Germinal center (tissue), 1 donor: Measurements from ENCODE around the gene CHADL.

Source experiments
- DNase-seq: peaks from one replicate; pipeline ENCODE4 v3.0.0; 2012; ENCODE audit warnings: mixed read lengths, low spot score

CHADL gene

DNA sequence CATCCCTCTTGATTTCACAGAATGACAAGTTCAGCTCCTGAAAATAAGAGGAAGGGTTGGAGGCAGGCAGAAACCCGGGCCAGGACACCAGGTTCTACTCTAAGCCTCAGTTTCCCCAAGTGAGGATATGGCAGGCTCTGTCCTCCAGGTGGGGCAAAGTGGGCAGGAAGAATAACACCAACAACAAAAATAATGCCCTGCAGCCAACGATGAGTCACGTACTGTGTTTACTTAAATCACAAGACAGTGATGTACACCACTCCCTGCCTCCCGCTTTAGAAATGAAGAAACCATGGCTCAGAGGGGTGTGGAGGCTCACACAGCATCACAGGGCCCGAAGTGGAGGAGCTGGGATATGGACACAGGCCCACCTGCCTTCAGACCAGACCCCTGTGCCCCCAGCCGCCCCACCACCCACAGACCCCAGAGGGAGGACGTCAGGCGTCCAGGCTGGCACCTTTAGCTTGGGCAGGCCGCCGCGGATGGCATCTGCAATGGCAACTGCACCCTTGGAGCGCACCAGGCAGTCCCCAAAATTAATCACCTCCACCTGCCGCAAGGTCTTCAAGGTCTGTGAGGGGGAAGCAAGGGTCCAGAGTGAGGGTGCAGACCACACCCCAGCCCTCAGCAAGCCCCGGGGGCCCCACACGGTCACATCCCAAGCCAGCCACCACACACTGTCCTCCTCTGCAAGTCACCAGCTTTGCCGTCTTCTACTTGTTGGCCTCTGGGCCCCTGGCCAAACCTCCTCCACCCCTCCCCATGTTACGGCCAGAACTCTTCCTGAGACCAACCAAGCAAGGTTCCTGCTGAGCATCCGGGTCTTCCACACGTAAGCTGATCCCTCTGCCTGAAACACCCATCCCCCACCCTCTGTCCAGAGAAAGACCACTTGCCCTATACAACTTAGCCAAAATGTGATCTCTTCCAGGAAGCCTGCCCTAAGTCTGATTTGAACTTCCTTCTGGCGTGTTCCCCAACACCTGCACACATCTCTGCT is 15.8 kb upstream of the CHADL start:
- DNase-seq: no peak

DNA sequence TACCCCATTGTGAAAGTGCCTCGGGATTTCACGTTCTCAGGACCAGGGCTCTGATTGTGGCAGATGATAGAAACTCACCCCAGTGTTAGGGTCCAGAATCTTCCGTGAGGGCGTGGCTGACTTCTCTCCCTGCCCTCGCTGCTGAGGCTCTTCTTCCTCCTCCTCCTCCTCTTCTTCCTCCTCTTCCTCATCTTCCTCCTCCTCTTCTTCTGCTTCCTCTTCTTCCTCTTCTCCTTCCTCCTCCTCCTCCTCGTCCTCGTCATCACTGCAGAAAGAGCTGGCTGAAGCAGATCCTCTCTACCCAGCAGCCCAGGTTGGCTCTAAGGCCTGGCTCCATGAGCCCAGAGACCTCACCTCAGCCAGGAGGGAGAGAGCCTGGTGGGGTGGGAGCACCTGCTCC is 13.5 kb upstream of the CHADL start:
- DNase-seq: no peak

DNA sequence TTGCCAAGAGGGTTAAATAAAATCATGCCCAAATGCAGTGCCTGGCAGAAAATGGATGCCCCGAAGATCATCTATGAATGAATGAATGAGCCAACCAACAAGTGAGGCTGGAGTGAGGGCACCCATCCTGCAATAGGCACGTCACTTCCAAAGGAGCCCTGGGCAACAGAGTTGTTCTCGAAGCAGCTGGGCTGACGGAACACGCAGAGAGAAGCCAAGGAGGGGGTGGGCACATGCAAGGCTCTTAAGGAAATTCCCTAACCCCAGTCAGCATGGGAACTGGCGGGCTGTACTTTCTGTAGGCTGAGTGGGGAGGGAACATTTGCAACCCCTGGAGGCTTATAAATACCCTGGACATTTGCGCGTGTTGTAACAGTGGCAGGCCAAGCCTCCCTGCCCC is 11.6 kb upstream of the CHADL start:
- no peak for DNase-seq

DNA sequence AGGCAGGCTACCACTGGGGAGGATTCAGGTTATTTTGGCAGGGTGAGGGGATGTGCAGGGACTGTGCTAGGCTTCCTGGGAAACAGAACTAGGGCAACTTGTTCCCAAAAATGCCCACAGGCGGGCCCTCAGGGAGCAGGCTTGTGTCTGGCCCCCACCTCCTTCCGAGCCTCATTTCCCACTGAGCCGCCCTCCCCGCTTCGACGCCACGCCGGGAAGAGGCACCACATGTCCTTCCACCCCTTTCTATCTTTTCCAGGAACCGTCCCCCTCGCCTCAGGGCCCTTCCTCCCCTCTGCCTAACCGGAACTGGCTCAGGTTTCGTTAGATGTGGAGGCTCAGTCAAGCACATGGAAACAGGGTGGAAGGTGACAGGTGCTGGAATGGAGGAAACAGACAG is 9.4 kb upstream of the CHADL start:
- no peak for DNase-seq

DNA sequence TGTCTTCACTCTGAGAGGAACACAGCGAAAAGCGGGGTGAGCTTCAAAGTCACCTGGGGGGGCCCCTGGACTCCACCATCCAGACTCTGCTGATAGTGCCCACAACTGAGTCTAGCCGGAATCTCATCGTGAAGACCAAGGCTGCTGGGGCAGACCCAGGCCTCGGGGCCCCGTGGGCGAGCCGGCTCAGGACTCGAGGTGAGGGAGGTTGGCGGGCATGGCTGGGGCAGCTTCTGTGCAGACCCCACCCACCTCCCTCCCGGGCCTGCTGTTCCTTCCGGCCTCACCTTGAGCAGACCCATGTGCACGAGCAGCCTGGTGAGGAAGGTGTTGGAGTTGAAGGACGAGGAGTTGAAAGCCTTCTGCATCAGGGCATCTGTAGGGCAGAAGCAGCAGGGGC is 8.7 kb upstream of the CHADL start:
- DNase-seq: no peak

DNA sequence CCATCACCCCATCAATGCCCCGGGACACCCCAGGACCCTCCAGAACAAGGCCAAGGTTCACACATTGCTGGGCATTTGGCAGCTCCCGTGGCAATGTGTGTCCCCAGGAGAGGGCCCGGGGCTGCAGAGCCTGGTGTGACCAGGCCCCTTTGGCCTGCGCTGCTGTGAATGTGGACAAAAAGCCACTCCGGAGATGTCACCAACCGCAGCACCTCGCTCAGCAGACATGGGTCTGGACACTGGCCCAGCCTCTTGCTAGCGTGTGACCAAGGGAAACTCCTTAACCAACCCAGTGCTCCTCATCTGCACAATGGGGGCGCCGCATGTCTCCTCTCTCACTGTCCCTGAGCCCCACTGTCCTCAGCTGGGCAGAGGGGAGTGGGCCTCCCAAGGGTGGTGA is 8.0 kb upstream of the CHADL start:
- DNase-seq: no peak

DNA sequence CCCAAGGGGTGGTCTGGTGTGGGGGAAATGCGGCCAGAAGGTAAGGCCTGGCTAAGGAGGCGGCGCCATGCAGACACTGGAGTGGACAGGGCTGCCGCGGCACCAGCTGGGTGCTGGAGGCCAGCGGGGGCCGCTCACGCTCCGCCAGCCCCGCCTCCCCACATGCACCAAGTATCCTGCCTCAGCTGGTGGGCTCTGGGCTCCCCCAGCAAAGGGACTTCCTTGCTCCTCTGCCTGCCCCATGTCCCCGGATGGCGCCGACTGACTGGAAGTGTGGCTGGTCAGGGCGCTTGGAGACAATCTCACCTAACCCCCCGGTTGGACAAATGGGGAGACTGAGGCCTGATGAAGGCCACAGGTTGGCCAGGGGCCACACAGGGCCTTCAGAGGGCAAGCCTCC is 7.6 kb upstream of the CHADL start:
- no peak for DNase-seq

DNA sequence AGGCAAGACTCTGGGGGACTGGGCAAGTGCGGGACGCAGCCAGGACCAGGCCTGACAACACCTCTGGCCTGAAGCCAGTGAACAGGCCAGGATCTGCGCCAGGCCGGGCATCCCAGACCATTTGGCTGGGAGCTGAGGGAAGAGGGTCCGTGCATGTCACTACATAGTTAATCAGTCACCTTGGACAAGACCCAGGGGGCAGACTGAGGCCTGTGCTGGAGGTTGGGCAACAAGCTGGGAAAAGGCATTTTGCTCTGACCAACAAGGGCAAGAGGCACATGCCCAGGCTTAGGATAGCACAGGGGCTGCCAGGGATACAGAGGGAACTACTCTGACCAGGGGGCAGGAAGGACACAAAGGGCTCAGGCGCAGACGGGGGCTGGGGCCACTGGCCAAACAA is 7.0 kb upstream of the CHADL start:
- no peak for DNase-seq

DNA sequence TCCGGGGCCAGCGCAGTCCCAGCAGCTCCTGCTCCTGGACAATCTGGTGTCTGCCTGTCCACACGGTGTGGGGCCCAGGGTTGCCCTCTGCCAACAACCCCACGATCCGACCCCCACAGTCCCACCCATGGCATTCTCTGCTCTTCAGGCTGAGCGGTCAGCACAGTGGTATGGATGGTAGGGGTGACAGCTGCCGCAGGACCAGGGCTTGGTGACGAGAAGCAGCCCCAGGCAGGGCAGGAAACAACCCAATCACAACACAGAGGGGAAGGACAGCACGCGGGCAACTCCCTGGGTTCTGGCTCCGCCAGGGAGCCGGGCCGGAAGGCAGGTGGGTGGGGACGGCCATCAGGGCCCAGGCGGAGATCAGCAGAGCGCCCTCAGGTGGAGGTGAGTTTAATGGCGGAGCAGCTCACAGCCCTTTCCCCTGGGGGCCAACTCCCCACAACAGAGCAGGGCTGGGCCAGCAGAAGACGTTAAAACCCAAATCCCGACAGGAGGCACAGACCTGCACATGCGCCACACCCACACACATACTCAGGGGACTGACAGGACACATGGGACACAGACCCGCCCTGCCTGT is 5.3 kb upstream of the CHADL start:
- no peak for DNase-seq

DNA sequence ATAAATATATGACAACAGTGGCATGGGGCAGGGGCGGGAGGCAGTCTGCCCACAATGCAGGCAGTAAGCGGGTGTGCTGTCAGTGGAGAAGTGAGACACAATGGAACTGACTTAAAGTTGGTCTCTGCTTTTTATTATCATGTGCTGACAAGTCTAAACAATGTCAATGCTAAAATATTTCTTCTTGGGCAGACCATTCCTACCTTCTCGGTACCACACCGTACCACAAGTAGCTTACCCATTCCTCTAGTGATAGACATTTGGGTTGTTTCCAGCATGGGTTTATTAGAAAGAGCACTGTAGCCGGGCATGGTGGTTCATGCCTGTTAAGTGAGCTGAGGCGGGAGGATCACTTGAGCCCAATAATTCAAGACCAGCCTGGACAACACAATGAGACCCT is 2.6 kb upstream of the CHADL start:
- DNase-seq: no peak

DNA sequence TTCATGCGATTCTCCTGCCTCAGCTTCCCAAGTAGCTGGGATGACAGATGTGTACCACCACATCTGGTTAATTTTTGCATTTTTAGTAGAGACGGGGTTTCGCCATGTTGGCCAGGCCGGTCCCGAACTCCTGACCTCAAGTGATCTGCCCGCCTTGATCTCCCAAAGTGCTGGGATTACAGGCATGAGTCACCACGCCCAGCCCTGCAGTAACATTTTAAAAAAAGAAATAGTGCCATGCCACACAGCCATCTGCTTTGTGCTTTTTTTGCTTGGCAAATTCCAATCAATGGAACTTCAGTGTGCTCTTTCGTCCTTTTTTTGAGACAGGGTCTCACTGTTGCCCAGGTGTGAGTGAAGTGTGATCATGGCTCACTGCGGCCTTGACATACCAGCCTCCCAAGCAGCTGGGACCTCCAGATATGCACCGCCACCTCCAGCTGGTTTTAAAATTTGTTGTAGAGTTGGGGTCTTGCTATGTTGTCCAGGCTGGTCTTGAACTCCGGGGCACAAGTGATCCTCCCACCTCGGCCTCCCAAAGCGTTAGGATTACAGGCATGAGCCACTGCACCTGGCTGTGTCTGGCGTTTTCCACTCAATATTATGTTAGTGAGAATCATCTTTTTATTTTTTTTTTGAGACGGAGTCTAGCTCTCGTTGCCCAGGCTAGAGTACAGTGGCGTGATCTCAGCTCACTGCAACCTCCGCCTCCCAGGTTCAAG is 1.8 kb upstream of the CHADL start:
- DNase-seq: no peak

DNA sequence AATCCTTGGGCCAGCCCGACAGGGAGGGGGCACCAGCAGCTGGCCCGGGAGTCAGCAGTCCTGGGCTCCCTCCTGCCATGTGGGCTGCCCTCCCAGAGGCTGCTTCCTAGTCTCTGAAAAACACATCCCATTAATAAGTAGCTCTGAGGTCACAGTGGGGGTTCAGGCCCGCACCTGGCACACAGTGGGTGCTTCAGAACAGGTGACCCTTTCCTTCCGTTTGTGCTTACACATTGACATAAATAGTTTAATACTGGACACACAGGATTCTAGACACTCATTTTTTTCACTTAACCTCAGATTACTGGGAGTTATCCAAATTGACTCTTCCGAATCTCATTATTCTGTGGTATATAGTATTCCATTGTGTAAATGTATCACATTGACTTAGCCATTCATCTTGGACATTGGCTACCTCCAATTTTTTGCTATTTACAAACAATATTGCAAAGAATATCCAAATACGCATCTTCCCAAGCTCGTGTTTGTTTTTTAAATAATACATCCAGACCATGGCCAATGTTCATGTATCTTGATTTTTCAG is 474 bp upstream of the CHADL start:
- no peak for DNase-seq

DNA sequence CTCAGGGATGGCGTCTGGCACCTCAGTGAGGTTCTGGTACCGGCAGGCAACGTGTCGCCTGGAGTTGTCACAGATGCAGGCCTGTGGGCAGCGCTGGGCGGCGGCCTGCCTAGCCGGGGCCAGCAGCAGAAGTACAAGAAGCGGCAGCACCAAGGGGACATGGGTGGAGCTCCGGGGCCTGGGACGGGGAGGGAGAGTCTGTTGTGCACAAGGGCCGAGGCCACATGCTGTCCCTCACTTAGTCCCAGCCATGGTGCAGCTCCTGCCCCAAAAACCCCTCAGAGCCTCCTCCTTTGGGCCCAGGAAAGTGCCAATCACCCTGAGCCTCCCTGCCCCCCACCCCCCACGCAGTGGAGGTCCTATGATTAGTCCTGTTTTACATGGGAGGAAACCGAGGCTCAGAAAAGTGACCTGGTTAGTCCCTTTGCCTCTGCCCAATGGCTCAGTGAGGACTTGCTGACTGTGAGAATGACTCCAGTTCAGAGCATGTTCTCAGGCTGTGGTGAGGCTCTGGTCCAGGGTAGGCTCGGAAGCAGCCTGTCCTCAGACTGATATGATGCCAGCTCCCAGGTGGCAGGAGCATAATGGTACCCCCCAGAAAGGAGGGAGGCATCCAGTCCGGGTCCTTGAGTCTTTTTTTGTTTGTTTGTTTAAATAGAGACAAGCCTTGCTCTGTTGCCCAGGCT is 1.1 kb downstream of the CHADL start:
- no peak for DNase-seq

DNA sequence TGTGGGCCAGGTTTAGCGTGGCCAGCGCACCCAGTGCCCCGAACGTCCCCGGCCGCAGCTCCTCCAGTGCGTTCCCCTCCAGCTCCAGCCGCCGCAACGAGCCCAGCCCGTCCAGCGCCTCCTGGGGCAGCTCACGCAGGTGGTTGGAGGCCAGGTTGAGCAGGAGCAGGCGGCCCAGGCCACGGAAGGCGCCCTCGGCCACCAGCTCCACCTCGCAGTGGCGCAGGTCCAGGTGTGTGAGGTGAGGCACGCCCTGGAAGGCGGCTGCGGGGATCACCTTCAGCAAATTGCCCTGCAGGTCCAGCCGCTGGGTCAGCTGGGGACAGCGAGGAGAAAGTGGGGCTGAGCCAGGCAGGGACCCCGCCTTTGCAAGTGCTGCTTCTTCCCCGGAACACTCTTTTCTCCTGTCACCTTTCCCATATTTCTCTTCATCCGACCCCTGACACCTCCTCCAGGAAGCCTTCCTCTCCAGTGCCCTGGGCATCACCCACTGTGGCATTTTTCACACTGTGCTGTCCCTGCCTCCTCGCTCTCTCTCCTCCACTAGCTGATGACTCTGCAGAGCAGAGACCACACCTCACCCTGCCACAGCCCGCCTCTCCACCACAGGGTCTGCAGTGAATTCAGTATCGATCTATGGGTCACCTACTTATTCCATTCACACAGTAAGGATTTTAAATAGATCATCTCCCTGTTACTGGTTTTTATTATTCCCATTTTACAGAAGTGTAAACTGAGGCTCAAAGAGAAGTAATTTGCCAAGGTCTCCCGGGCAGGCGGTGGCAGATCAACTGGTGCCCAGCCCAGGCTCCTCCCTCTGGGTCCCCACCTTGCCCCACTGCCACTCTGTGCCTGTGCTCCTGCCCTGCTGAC is 1.9 kb downstream of the CHADL start:
- DNase-seq: no peak

DNA sequence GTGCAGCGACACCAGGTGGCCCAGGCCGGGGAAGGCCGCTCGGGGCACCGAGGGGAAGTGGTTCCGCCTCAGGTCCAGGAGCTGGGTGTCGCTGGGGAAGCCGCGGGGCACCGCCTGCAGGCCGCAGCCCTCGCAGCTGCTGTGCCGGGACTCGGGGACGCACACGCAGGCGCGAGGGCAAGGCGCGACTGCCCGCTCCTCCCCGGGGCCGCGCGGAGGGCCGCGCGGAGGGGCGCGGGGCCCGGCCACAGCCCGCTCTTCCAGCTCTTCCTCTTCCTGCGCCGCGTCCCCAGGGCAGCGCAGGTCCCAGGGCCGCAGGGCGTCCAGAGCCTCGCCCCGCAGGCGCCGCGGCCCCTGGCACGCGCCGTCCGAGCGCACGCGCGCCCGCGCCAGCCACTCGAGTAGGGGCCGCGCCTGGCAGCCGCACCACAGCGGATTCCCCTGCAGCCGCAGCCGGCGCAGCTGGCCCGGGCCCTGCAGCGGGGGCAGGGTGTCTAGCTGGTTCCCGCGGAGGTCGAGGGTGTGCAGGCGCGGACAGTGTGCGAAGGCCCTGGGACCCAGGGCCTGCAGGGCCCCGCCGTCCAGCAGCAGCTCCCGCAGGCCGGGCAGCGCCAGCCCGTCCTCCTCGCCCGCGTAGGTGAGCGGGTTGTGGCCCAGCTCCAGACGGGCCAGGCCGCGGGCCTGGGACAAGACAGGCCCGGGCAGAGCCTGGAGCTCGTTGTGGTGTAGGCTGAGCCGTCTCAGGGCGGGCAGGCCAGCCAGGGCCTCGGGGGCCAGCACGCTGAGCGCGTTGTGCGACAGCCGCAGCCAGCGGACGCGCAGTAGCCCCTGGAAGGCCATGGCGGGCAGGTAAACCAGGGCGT is 2.8 kb downstream of the CHADL start:
- peak; percentile 93 for DNase-seq

DNA sequence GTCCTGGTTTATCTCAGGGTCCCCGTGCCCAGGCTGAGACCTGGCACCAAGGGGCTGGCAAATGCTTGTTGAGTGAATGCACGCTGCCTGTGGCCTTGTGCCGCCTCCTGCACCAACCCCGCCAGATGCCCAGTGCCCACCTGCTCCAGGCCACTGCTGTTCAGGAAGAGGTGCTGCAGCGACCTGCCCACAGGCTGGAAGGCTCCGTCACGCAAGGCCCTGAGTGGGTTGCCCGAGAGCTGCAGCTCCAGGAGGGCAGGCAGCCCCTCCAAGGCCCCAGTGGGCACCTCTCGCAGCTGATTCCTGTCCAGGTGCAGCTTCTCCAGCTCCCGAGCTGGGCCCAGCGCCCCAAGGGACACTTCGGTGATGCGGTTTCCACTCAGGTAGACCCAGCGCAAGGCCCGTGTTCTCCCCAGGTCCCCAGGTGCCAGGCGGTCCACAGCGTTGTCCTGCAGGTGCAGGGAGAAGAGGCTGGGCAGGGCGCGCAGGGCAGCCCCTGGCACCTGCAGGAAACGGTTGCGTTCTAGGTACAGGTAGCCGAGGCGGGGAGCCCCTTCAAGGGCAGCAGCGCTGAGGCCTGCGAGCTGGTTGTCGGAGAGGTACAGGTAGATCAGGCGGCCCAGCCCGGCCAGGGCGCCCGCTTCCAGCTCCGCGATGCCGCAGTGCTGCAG is 3.6 kb downstream of the CHADL start:
- peak; percentile 19 for DNase-seq

DNA sequence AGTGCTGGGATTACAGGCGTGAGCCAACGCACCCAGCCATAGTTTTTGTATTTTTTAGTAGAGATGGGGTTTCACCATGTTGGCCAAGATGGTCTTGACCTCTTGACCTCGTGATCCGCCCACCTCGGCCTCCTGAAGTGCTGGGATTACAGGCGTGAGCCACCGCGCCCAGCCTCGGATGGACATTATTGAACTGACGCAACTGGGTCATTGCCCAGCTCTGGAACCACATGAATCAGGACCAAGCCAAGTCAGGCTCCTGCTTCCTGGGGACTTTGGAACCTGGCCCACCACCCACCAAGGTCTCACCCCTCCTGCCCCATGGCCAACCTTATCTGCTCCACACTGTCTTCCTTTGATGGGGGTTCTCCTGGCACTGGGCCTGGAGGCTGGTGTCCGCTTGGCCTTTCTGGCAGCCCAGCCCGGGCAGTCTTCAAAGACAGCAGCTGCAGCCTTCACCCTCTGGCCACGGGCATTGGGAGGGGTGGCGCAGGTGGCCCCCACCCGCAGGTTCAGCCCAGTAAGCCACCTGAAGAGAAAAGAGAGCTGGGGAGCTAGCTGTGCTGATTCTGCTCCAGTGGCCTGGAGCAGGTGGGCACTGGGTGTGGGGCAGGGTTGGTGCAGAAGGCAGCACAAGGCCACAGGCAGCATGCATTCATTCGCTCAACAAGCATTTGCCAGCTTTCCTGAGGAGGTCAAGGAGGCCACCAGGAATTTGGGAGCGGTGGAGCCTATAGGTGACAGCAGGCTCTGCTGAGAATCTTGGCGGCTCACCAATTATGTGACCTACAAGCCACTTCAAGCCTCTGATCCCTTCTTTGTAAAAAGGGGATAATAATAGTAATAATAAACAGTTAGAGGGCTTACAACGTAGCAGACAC is 5.7 kb downstream of the CHADL start:
- DNase-seq: no peak

DNA sequence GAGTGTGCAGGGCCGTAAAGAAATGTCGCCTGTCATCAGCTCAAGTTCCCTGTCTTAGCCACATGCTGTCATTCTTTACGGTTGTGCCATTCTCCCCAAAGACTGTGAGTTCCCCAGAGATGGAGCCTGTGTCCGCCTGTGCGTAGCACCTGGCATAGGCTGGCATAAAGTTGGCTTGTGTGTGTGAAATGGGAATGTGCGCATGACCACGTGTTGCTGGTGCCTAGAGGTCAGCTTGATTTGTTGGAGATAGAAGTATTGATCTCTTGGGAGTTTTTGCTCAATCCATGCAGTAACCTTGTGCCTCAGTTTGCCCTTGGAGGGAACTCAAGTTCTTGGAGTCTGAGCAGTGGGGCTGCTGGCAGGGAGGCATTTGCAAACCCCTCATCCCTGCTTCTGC is 9.4 kb downstream of the CHADL start:
- no peak for DNase-seq

DNA sequence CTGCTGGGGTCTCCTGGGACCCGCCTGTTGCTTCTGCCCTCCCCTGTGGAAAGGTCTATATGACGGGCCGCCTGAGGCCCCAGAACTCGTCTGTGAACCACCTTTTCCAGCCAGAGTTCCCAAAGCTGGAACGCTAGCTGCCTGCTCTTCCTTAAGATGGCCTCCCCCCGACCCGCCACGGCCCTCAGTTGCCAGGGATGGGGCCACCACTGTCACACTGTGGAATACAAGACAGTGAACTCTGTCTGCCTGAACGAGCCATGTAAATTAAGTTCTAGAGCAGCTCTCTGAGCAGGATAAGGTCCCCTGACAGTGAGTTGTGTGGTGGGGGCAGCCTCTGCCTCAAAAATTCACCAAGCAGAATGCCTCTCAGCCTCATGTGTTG is 10.3 kb downstream of the CHADL start:
- DNase-seq: no peak
